PC-9 (cell line): ENCODE results near the gene DLG1. TPM values are rescaled to one million over a fixed set of nuclear protein-coding genes. Genes with fewer than 3 reads are reported as not detected.

Source experiments
- BruUV-seq: library from RNA; stranded (reverse); fragments of 400-500 nt; replicated peaks from 2 replicates; lab custom pipeline; 2021; lab: Mats Ljungman, UMichigan
- CTCF ChIA-PET: fragments of 300-600 bp; sonication (Branson Sonifier 250); formaldehyde crosslinking; loops from one replicate; lab custom pipeline; 2022; ENCODE audit warnings: antibody characterized with exemption; lab: Charles Lee
- POLR2A ChIA-PET: fragments of 300-600 bp; sonication (Branson Sonifier 250); formaldehyde crosslinking; loops from one replicate; lab custom pipeline; 2022; ENCODE audit warnings: antibody characterized with exemption; ENCODE audit not compliant: unreplicated experiment; lab: Charles Lee
- DNase-seq, 2 experiments: peaks; one replicate each; pipeline versions ENCODE4 v3.0.0 to v3.0.0-alpha.2; 2015 to 2022; ENCODE audit warnings: mixed read lengths in 1 of 2
- H2AFZ ChIP-seq: fragments of 200-600 bp; sonication (generic); 2 replicates; pipeline ENCODE4 v1.8.1; 2017; ENCODE audit warnings: antibody characterized with exemption
- H3F3A ChIP-seq: fragments of 200-600 bp; sonication (generic); 2 replicates; pipeline ENCODE4 v1.8.1; 2017; ENCODE audit warnings: antibody characterized with exemption, mild to moderate bottlenecking, low read depth; ENCODE audit not compliant: insufficient read depth
- H3K27ac ChIP-seq: fragments of 200-600 bp; sonication (generic); 2 replicates; pipeline ENCODE4 v1.6.1; 2016; ENCODE audit warnings: mixed run types
- H3K27me3 ChIP-seq: fragments of 200-600 bp; sonication (generic); 2 replicates; pipeline ENCODE4 v1.6.1; 2016; ENCODE audit warnings: low read depth, mixed run types; ENCODE audit not compliant: insufficient read depth
- H3K36me3 ChIP-seq: fragments of 200-600 bp; sonication (generic); 2 replicates; pipeline ENCODE4 v1.6.1; 2016; ENCODE audit warnings: low read depth, mixed run types
- H3K4me1 ChIP-seq: fragments of 200-600 bp; sonication (generic); replicated peaks from 2 replicates; pipeline ENCODE4 v1.6.1; 2016; ENCODE audit warnings: mixed run types; ENCODE audit not compliant: insufficient read depth
- H3K4me2 ChIP-seq: fragments of 200-600 bp; sonication (generic); 2 replicates; pipeline ENCODE4 v1.6.1; 2017; ENCODE audit warnings: mixed run types
- H3K4me3 ChIP-seq: fragments of 200-600 bp; sonication (generic); 2 replicates; pipeline ENCODE4 v1.6.1; 2016; ENCODE audit warnings: mixed run types
- H3K79me2 ChIP-seq: fragments of 200-600 bp; sonication (generic); 2 replicates; pipeline ENCODE4 v1.6.1; 2017; ENCODE audit warnings: low read depth, mixed run types
- H3K9me2 ChIP-seq: fragments of 200-600 bp; sonication (generic); 2 replicates; pipeline ENCODE4 v1.8.1; 2017; ENCODE audit warnings: mild to moderate bottlenecking; ENCODE audit not compliant: insufficient read depth
- H3K9me3 ChIP-seq: fragments of 200-600 bp; sonication (generic); 2 replicates; pipeline ENCODE4 v1.8.1; 2016; ENCODE audit warnings: low read depth; ENCODE audit not compliant: insufficient read depth
- H4K20me1 ChIP-seq: fragments of 200-600 bp; sonication (generic); 2 replicates; pipeline ENCODE4 v1.8.1; 2017; ENCODE audit not compliant: insufficient read depth
- EZH2 ChIP-seq: fragments of 200-600 bp; sonication (generic); IDR thresholded peaks from 2 replicates; pipeline ENCODE4 v1.8.0; 2017; ENCODE audit warnings: antibody characterized with exemption, low read depth
- intact Hi-C: fragments of 100-400 bp; cut with micrococcal nuclease; formaldehyde crosslinking; loops from one replicate; pipeline ENCODE4 v1.10.0; 2022; ENCODE audit not compliant: unreplicated experiment
- total RNA-seq: library from RNA; stranded (reverse); gene quantifications from 2 replicates; pipeline ENCODE4 v1.2.3, GENCODE V29; 2021
- TF ChIP-seq, protein P1 (sequence below): fragments of 200-600 bp; sonication (generic); conservative IDR thresholded peaks from 2 replicates; pipeline ENCODE4 v1.6.1; 2017; ENCODE audit warnings: mixed run types, antibody characterized with exemption, mild to moderate bottlenecking, moderate library complexity

The DLG1 gene
- total RNA-seq, 1 experiment from 2014 or later = 201 TPM

DNA sequence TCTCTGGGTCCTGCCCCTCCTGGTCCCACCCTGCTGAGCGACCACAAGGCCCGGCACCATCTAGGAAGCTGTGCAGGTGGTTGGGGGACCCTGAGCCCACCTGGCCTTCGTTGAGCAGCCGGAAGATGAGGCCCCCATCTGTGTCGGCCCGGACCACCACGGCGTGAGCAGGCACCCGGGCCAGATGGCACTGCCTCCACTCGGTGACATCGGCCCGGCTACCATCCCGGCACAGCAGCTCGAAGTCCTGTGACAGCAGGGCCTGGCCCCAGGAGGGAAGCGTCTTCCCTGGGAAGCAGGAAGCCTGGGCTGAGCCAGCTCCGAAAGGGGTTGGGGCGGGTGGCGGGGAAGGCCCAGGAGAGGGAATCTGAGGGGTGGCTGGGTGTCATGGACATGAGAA is 281.4 kb downstream of the DLG1 start:
- no peaks in the 10 kb centered on the region for H3K36me3 ChIP-seq
- H4K20me1 ChIP-seq = no peaks in the 10 kb centered on the region
- H3K9me2 ChIP-seq = no peaks in the 10 kb centered on the region
- H3K79me2 ChIP-seq = no peaks in the 10 kb centered on the region
- no peaks in the 10 kb centered on the region; the same call in none of the 2 replicates for H3F3A ChIP-seq
- DNase-seq = no peak
- H3K4me1 ChIP-seq = no peaks in the 10 kb centered on the region
- BruUV-seq = no TSS peak
- H3K9me3 ChIP-seq = no peaks in the 10 kb centered on the region
- ChIA-PET CTCF (no interaction called here), POLR2A (no interaction called here)
- no peak for TF ChIP-seq EZH2
- TF ChIP-seq, protein P1, sequence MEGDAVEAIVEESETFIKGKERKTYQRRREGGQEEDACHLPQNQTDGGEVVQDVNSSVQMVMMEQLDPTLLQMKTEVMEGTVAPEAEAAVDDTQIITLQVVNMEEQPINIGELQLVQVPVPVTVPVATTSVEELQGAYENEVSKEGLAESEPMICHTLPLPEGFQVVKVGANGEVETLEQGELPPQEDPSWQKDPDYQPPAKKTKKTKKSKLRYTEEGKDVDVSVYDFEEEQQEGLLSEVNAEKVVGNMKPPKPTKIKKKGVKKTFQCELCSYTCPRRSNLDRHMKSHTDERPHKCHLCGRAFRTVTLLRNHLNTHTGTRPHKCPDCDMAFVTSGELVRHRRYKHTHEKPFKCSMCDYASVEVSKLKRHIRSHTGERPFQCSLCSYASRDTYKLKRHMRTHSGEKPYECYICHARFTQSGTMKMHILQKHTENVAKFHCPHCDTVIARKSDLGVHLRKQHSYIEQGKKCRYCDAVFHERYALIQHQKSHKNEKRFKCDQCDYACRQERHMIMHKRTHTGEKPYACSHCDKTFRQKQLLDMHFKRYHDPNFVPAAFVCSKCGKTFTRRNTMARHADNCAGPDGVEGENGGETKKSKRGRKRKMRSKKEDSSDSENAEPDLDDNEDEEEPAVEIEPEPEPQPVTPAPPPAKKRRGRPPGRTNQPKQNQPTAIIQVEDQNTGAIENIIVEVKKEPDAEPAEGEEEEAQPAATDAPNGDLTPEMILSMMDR = no peak
- no peak overlapping the region for H3K27ac ChIP-seq
- H3K4me3 ChIP-seq = no peak overlapping the region
- no peak overlapping the region for H2AFZ ChIP-seq
- no peak overlapping the region for H3K4me2 ChIP-seq
- no peaks in the 10 kb centered on the region for H3K27me3 ChIP-seq
- intact Hi-C loops = no loop called here

DNA sequence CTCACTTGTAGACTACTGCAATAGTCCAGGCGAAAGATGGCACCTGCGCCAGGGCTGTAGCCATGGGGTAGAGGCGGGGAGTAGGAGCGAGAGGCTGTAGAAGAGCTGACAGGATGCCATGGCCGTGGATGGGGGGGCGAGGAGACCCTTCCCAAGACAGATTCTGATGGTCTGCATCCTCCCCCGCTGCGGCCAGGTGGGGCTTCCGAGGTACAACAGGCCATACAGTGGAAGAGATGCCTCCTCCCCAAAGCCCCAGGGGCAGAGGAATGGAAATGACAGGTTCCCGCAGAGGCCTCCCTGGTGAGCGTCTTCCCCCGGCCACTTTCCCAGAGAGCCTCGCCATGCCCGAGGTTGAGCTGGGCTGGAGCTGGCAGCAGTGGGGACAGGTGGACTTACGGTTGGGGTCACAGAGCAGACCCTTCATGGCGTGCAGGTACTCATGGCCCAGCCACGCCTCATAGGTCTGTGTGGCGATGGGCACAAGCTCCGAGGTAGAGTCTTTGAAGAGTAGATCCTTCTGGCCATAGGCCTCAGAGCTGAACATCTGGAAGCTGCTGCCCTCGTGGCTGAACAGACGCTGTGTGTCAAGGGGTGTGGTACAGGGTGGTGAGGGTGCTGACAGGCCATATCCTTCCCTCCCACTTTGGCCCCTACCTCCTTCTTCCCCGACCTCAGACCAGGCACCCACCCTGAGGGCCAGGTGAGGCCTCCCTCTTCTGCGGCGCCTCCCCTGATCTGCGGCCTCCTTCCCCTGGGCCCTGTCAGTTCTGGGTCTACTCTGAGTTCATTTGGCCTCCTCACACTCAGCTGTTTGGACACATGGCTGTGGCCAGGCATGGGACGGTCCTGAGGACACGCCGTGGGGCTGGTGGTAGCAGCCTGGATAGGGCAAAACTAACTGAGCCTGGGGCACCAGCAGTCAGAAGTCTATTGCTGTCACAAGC is 282.3 kb downstream of the DLG1 start:
- BruUV-seq = no TSS peak
- CTCF ChIA-PET = no interaction called here

DNA sequence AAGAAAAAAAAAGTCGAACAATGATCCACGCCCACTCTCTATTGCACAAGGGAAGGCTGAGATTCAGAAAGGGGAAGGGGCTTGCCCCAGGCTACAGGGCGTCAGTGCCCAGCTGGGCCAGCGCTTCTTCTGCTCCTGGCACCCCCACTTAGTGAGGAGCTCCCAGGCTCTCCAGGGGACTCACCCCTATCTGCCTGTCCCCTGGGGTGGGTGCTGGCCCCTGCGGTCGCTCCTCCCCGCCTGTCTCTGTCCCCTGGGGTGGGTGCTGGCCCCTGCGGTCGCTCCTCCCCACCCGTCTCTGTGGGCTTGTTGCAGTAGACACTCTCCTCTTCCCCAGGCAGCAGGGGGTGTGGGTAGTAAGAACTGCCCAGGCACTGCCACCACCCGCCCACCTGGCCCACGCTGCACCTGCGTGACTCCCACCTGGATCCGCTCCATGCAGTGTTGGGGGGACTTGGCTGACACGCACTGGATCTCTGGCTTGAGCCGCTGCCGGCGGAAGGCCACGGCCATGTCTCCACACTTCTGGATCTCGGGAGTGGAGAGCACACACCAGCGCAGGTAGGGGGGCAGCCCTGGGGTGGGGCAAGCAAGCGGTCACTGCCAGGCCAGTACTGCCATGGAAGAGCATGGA is 283.4 kb downstream of the DLG1 start:
- H3K4me3 ChIP-seq = no peak overlapping the region
- H3K4me1 ChIP-seq = no peaks in the 10 kb centered on the region
- H2AFZ ChIP-seq = no peak overlapping the region
- H3K4me2 ChIP-seq = no peak overlapping the region
- H3K27ac ChIP-seq = no peak overlapping the region
- intact Hi-C loops = no loop called here
- H3K79me2 ChIP-seq = no peaks in the 10 kb centered on the region
- no peaks in the 10 kb centered on the region for H3K9me2 ChIP-seq
- BruUV-seq = no TSS peak
- CTCF ChIA-PET = no interaction called here
- POLR2A ChIA-PET = interaction anchor here (0.5 kb wide), 1 partner anchor 953 kb away, joined by 3 read pairs; no protein-coding TSS in a partner anchor
- H3K36me3 ChIP-seq = no peaks in the 10 kb centered on the region
- H3F3A ChIP-seq = no peaks in the 10 kb centered on the region; the same call in none of the 2 replicates
- H3K9me3 ChIP-seq = no peaks in the 10 kb centered on the region
- no peaks in the 10 kb centered on the region for H4K20me1 ChIP-seq
- TF ChIP-seq, protein P1 = no peak
- no peak for TF ChIP-seq EZH2
- no peaks in the 10 kb centered on the region for H3K27me3 ChIP-seq
- DNase-seq = no peak

More for the DNA sequence above, 282.3 kb downstream of the DLG1 start:
- no peaks in the 10 kb centered on the region; the same call in none of the 2 replicates for H3F3A ChIP-seq
- H4K20me1 ChIP-seq = no peaks in the 10 kb centered on the region
- no peak overlapping the region for H2AFZ ChIP-seq
- no peaks in the 10 kb centered on the region for H3K4me1 ChIP-seq
- DNase-seq = no peak
- H3K27ac ChIP-seq = no peak overlapping the region
- TF ChIP-seq, protein P1 = no peak
- TF ChIP-seq EZH2 = no peak
- no peak overlapping the region for H3K4me3 ChIP-seq
- no peaks in the 10 kb centered on the region for H3K27me3 ChIP-seq
- H3K36me3 ChIP-seq = no peaks in the 10 kb centered on the region
- intact Hi-C loops = no loop called here
- no peak overlapping the region for H3K4me2 ChIP-seq
- no peaks in the 10 kb centered on the region for H3K79me2 ChIP-seq
- no peaks in the 10 kb centered on the region for H3K9me2 ChIP-seq
- POLR2A ChIA-PET = no interaction called here
- no peaks in the 10 kb centered on the region for H3K9me3 ChIP-seq
